Measurements from ENCODE around the gene FAM180A. TPM values are rescaled to one million over a fixed set of nuclear protein-coding genes. Genes with fewer than 3 reads are reported as not detected.

The FAM180A gene
- 1 to 10 TPM in 2 of 4 donors, under 1 TPM in 1, not detected in 1; 0.65 to 1.9 (median 1.4) TPM for total RNA-seq

GRCh38 chr7:135748770-135749169 lies at the start of gene FAM180A:
TSS of gene FAM180A (minus strand) at chr7:135748813. CDS start at chr7:135748580, 233 bp downstream.
- no peak for TF ChIP-seq POLR2A (IDR thresholded peaks at IDR 0.05)
- TF ChIP-seq CTCF (IDR thresholded peaks at IDR 0.05 in 4 of 5, conservative IDR thresholded peaks at IDR 0.05 in 1 of 5): no peak
- Histone ChIP-seq H3K36me3 (no peaks in the 10 kb centered on the region), H3K4me3 (peak within 1 kb of the TSS in 1 of 4 donors; percentile 10), H3K27me3 (no peaks in the 10 kb centered on the region), H3K4me1 (peaks cover 8 to 9% of the 10 kb centered on the region in 2 donors), H3K9me3 (no peaks in the 10 kb centered on the region), H3K27ac (peak within 1 kb of the TSS; percentile 32 to 67 (median 50))
- DNase-seq: peak; percentile 31 to 46
- intact Hi-C loops (cut with DNase I; ENCODE audit: low total_unique reads): no loop called here
- in situ Hi-C loops (cut with MboI; ENCODE audit: low sequenced_read_pairs in 4 of 4): no loop called here
- peak; percentile 74 to 82 for ATAC-seq

- intact Hi-C loops (cut with DNase I; ENCODE audit: low total_unique reads) (no loop called here), in situ Hi-C loops (cut with MboI; ENCODE audit: low sequenced_read_pairs in 4 of 4) (loop anchor here in 1 of 4 donors (10.0 kb wide), 1 partner anchor 123 kb away; no protein-coding TSS in a partner anchor)
- H3K4me3 ChIP-seq: no peak overlapping the region
- no peak for DNase-seq
- H3K27me3 ChIP-seq: no peaks in the 10 kb centered on the region
- peaks cover 0 to 4% of the 10 kb centered on the region in 2 donors for H3K4me1 ChIP-seq
- no peak for TF ChIP-seq POLR2A (IDR thresholded peaks at IDR 0.05)
- TF ChIP-seq CTCF (IDR thresholded peaks at IDR 0.05 in 4 of 5, conservative IDR thresholded peaks at IDR 0.05 in 1 of 5): no peak
- H3K36me3 ChIP-seq: no peaks in the 10 kb centered on the region
- ATAC-seq: no peak
- no peaks in the 10 kb centered on the region for H3K9me3 ChIP-seq
- H3K27ac ChIP-seq: no peak overlapping the region
Observed at GRCh38 chr7:135798095-135798494, 49.5 kb upstream of the FAM180A start.

GRCh38 chr7:135795846-135796570 lies 47.4 kb upstream of the FAM180A start:
- DNase-seq: no peak
- ATAC-seq: no peak
- H3K4me3 ChIP-seq: no peak overlapping the region
- no peak for TF ChIP-seq CTCF (IDR thresholded peaks at IDR 0.05 in 4 of 5, conservative IDR thresholded peaks at IDR 0.05 in 1 of 5)
- TF ChIP-seq POLR2A (IDR thresholded peaks at IDR 0.05): no peak
- no peaks in the 10 kb centered on the region for H3K4me1 ChIP-seq
- H3K27me3 ChIP-seq: no peaks in the 10 kb centered on the region
- in situ Hi-C loops (cut with MboI; ENCODE audit: low sequenced_read_pairs in 4 of 4) (loop anchor here in 1 of 4 donors (10.0 kb wide), 1 partner anchor 121 kb away; no protein-coding TSS in a partner anchor), intact Hi-C loops (cut with DNase I; ENCODE audit: low total_unique reads) (loop anchor here (2.0 kb wide), 1 partner anchor 133 kb away; the partner anchor contains the start of gene STMP1)
- no peaks in the 10 kb centered on the region for H3K36me3 ChIP-seq
- H3K9me3 ChIP-seq: no peaks in the 10 kb centered on the region
- no peak overlapping the region for H3K27ac ChIP-seq

- no peak for DNase-seq
- Histone ChIP-seq H3K27ac (no peak overlapping the region), H3K4me3 (no peak overlapping the region), H3K27me3 (no peaks in the 10 kb centered on the region), H3K4me1 (no peaks in the 10 kb centered on the region), H3K36me3 (no peaks in the 10 kb centered on the region), H3K9me3 (no peaks in the 10 kb centered on the region)
- intact Hi-C loops (cut with DNase I; ENCODE audit: low total_unique reads): no loop called here
- in situ Hi-C loops (cut with MboI; ENCODE audit: low sequenced_read_pairs in 4 of 4): loop anchor here in 1 of 4 donors (10.0 kb wide), 1 partner anchor 119 kb away; no protein-coding TSS in a partner anchor
- no peak for TF ChIP-seq CTCF (IDR thresholded peaks at IDR 0.05 in 4 of 5, conservative IDR thresholded peaks at IDR 0.05 in 1 of 5)
- no peak for TF ChIP-seq POLR2A (IDR thresholded peaks at IDR 0.05)
- no peak for ATAC-seq
Observed at GRCh38 chr7:135793841-135794240, 45.2 kb upstream of the FAM180A start.

Data from gastrocnemius medialis (tissue), 4 donors.